Natural killer cell treated with Interleukin-12 subunit alpha and Interleukin-12 subunit beta and Interleukin-15 and Interleukin-18, amount 100 ng/mL, for 72 hours (primary cell): Measurements from ENCODE around the gene RASGEF1C. TPM values are rescaled to one million over a fixed set of nuclear protein-coding genes. Genes with fewer than 3 reads are reported as not detected.

ENCODE experiments used
- ATAC-seq, 2 donors: fragments of 150-1000 bp; cut with Tn5 transposase in 1 of 2; sonication (Bioruptor Pico), chemical (Tn5 transposase) in 1 of 2; 2 replicates each; pipeline ENCODE4 v1.10.0; 2021
- DNase-seq: peaks from one replicate; pipeline ENCODE4 v3.0.0; 2022; ENCODE audit warnings: low spot score
- H3K27ac Mint-ChIP-seq, 2 donors: 1 replicate in 1 of 2; 2 replicates in 1 of 2; pipeline ENCODE4 v1.8.0; 2022; ENCODE audit warnings: mixed read lengths in 2 of 2, mild to moderate bottlenecking in 1 of 2, moderate library complexity in 1 of 2
- H3K27me3 Mint-ChIP-seq, 2 donors: 1 replicate in 1 of 2; 2 replicates in 1 of 2; pipeline ENCODE4 v1.8.0; 2022; ENCODE audit warnings: mixed read lengths in 2 of 2
- H3K36me3 Mint-ChIP-seq: one replicate; pipeline ENCODE4 v1.8.0; 2022; ENCODE audit warnings: mixed read lengths
- H3K4me1 Mint-ChIP-seq, 2 donors: 1 replicate in 1 of 2; 2 replicates in 1 of 2; pipeline ENCODE4 v1.8.0; 2022; ENCODE audit warnings: low read depth in 2 of 2, mixed read lengths in 2 of 2, mild to moderate bottlenecking in 1 of 2
- H3K4me3 Mint-ChIP-seq: one replicate; pipeline ENCODE4 v1.8.0; 2022; ENCODE audit warnings: mixed read lengths
- H3K9me3 Mint-ChIP-seq: 2 replicates; pipeline ENCODE4 v1.8.0; 2022; ENCODE audit warnings: mixed read lengths
- total RNA-seq, 2 donors: library from RNA; stranded (reverse); gene quantifications; one replicate each; pipeline ENCODE4 v1.2.3, GENCODE V29; 2022

Gene RASGEF1C
- total RNA-seq, 2 donors from 2014 or later = not detected

DNA sequence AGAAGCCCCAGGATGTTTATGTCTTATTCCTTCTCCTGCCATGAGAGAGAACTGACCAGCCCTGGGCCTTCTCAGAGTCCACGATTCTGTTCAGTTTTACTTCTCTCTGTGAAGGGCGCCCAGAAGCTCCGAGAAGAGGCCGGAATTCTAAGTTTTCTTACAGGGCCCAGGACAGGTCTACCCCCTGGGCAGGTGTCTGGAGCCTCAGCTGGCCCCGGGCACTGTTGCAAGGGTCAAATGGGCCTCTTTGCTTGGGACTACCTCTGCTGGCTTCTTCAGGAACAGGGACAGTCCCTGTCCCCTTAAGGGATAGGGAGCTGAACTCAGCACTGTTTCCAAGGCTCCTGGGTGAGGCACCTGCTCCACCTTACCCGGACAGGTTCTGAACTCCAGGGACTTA lies 55.0 kb downstream of the RASGEF1C start:
- H3K4me1 Mint-ChIP-seq = no peaks in the 10 kb centered on the region
- no peak overlapping the region for H3K27ac Mint-ChIP-seq
- no peak overlapping the region for H3K4me3 Mint-ChIP-seq
- H3K36me3 Mint-ChIP-seq = peaks cover 8% of the 10 kb centered on the region
- DNase-seq = no peak
- no peak for ATAC-seq
- H3K27me3 Mint-ChIP-seq = peaks cover 17% of the 10 kb centered on the region in 2 donors
- H3K9me3 Mint-ChIP-seq = no peaks in the 10 kb centered on the region

DNA sequence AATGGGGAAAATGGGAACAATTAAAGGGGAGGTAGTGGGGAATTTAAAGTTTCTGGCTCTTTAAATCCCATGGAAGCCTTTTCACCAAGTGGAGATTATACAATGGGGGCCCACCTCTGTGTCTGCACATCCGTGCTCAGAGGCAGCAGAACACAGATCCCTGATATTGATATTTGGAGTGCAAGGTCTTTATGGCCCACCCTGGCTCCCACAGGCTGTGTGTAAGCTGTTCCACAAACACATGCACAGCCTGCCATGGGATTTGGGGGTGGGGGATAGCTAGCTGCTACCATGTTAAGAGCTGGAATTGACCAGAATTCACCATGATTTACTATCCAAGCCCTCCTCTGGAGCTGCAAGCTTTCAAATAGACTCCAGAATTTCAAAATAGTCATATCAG lies 55.9 kb downstream of the RASGEF1C start:
- Mint-ChIP-seq H3K9me3 (no peaks in the 10 kb centered on the region), H3K4me3 (no peak overlapping the region), H3K27ac (no peak overlapping the region), H3K27me3 (peaks cover 18 to 19% of the 10 kb centered on the region in 2 donors), H3K36me3 (peaks cover 8% of the 10 kb centered on the region), H3K4me1 (no peaks in the 10 kb centered on the region)
- ATAC-seq = no peak
- peak; percentile 26 for DNase-seq

DNA sequence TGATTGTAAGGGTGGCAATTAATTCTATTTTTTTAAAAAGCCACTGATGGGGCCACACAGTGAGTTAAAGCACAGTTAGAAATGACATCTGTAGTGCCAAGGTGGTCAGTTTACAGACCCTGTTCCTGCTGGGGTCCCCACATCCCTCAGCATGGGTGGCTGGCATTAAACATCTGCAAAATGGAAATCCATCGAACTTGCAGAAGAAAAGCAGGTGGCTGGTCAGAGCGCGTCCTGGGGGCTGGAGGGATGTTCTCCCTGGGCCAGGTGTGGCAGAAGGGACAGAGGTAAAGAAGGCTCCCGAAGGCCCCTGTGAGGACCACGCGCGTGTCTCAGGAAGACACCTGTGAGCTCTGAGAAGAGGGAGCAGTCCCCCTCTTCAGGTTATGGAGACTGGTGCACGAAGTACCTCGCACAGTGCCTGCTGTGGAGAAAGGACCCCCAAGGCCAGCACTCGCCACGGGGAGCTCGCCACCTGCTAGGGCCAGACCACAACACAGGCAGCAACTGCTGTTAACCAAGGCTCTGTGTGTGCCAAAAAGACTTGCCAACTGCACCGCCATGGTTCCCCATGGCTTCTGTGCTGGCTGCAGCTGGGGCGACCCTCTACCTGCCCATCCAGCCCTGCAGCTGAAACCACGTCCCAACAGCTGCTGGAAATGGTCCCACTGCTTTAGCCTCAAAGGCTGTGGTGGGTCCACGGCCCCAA lies 65.2 kb downstream of the RASGEF1C start:
- Mint-ChIP-seq H3K27ac (no peak overlapping the region), H3K27me3 (peaks cover 22 to 33% of the 10 kb centered on the region in 2 donors), H3K36me3 (peaks cover 15% of the 10 kb centered on the region), H3K9me3 (peaks cover 3% of the 10 kb centered on the region), H3K4me3 (no peak overlapping the region), H3K4me1 (no peaks in the 10 kb centered on the region)
- ATAC-seq = peak in 1 of 2 donors; percentile 4
- no peak for DNase-seq

- Mint-ChIP-seq H3K4me3 (no peak overlapping the region), H3K9me3 (peaks cover 3% of the 10 kb centered on the region), H3K4me1 (no peaks in the 10 kb centered on the region), H3K36me3 (peaks cover 15% of the 10 kb centered on the region), H3K27me3 (peaks cover 20 to 27% of the 10 kb centered on the region in 2 donors), H3K27ac (no peak overlapping the region)
- DNase-seq (no peak), ATAC-seq (peak; percentile 29 to 33)
Measured at GRCh38 chr5:180142824-180143610, 66.0 kb downstream of the RASGEF1C start.

DNA sequence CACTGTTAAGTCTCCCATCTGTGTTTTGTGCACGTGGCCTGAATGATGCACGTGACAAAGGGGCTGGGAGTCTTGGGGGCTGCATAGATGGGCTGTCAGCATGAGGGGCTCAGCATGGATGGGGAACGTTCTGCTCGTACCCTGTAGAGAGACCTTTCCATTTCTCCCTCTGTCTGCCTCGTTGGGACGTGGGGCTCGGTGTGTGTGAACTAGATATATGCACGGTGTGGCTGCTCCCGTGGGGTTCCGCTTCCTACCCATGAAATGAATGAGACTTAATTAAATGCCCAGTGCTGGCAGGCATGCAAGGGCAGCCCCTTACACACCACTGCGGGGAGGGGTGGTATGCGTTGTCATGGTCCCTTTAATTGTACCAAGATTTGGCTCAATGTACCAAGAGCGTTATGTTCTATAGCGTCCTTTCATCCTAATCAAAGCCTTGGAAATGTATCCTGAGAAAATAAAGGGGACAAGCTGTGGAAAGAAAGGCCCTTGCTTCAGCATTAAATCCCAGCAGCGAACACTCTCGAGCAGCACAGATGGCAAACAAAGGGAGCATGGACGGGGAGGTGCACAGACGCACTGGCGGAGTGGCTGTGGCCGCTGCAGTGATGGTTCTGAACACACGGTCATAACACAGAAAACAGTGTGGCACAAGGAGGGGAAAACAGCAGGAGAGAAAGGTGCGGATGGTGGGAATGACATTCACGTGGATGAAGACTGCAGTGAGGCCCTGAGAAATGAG lies 66.8 kb downstream of the RASGEF1C start:
- Mint-ChIP-seq H3K4me3 (no peak overlapping the region), H3K27me3 (peaks cover 15 to 19% of the 10 kb centered on the region in 2 donors), H3K4me1 (no peaks in the 10 kb centered on the region), H3K36me3 (peaks cover 11% of the 10 kb centered on the region), H3K27ac (no peak overlapping the region), H3K9me3 (peaks cover 2% of the 10 kb centered on the region)
- no peak for DNase-seq
- no peak for ATAC-seq

DNA sequence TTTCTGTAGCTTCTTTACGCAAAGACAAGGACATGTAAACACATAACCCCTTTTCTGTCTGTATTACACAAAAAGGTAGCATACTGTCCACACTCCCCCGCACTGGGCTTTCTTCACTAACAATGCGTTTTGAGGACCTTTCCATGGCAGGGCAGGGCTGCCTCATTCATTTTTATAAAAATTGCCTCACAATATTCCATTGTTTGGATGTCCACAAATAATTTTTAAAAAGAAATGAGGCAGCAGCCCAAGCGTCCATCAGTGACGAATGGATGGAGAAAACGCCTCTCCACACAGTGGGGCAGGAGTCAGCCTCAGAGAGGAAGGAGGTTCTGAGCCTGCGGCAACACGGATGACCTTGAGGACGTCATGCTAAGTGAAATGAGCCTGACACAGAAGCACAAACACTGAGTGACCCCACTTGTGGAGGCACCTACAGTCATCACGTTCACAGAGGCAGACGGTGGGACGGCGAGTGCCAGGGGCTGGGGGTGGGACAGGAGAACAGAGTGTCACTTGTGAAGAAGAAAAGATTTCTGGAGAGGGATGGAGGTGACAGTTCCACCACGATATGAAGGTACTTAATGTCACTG lies 67.8 kb downstream of the RASGEF1C start:
- Mint-ChIP-seq H3K9me3 (no peaks in the 10 kb centered on the region), H3K4me3 (no peak overlapping the region), H3K36me3 (peaks cover 2% of the 10 kb centered on the region), H3K27me3 (peaks cover 8% of the 10 kb centered on the region in 2 donors), H3K4me1 (no peaks in the 10 kb centered on the region), H3K27ac (no peak overlapping the region)
- ATAC-seq (no peak), DNase-seq (no peak)

DNA sequence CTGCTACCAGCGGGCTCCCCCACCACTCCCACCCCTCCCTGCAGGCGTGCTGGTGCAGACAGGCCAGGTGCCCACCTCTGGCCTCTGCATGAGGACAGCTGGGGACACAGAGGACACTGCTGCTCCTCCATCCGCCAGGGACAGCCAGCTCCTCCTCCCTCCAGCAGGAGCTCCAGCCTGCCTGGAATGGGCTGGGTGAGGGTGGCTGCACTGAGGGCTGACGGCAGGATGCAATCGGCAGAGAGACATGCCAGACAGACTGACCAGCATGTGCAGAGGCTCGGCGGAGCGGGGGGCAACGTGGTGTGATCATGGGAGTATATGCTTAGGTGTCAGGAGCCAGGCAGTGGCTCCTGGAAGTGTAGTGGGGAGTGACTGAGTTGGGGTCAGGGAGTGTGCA lies 68.4 kb downstream of the RASGEF1C start:
- no peak overlapping the region for H3K4me3 Mint-ChIP-seq
- ATAC-seq = no peak
- no peak overlapping the region for H3K27ac Mint-ChIP-seq
- no peaks in the 10 kb centered on the region for H3K9me3 Mint-ChIP-seq
- peaks cover 5% of the 10 kb centered on the region in 2 donors for H3K27me3 Mint-ChIP-seq
- DNase-seq = no peak
- no peaks in the 10 kb centered on the region for H3K36me3 Mint-ChIP-seq
- no peaks in the 10 kb centered on the region for H3K4me1 Mint-ChIP-seq

GRCh38 chr5:180140079-180140554 lies 68.9 kb downstream of the RASGEF1C start:
- peaks cover 4% of the 10 kb centered on the region in 2 donors for H3K4me1 Mint-ChIP-seq
- H3K4me3 Mint-ChIP-seq = no peak overlapping the region
- H3K27me3 Mint-ChIP-seq = peaks cover 5% of the 10 kb centered on the region in 2 donors
- no peaks in the 10 kb centered on the region for H3K9me3 Mint-ChIP-seq
- no peaks in the 10 kb centered on the region for H3K36me3 Mint-ChIP-seq
- H3K27ac Mint-ChIP-seq = no peak overlapping the region
- ATAC-seq = no peak
- no peak for DNase-seq

GRCh38 chr5:180139731-180140055 lies 69.3 kb downstream of the RASGEF1C start:
- DNase-seq = no peak
- no peak for ATAC-seq
- no peak overlapping the region for H3K27ac Mint-ChIP-seq
- peaks cover 4 to 5% of the 10 kb centered on the region in 2 donors for H3K27me3 Mint-ChIP-seq
- no peak overlapping the region for H3K4me3 Mint-ChIP-seq
- H3K9me3 Mint-ChIP-seq = no peaks in the 10 kb centered on the region
- no peaks in the 10 kb centered on the region for H3K36me3 Mint-ChIP-seq
- peaks cover 8 to 9% of the 10 kb centered on the region in 2 donors for H3K4me1 Mint-ChIP-seq

- ATAC-seq (no peak), DNase-seq (peak; percentile 54)
- Mint-ChIP-seq H3K9me3 (no peaks in the 10 kb centered on the region), H3K36me3 (no peaks in the 10 kb centered on the region), H3K4me1 (peaks cover 11 to 13% of the 10 kb centered on the region in 2 donors), H3K27me3 (peaks cover 4 to 5% of the 10 kb centered on the region in 2 donors), H3K4me3 (no peak overlapping the region), H3K27ac (peak overlapping the region in 1 of 2 donors; percentile 34)
Measured at GRCh38 chr5:180138976-180139730, 69.9 kb downstream of the RASGEF1C start.

DNA sequence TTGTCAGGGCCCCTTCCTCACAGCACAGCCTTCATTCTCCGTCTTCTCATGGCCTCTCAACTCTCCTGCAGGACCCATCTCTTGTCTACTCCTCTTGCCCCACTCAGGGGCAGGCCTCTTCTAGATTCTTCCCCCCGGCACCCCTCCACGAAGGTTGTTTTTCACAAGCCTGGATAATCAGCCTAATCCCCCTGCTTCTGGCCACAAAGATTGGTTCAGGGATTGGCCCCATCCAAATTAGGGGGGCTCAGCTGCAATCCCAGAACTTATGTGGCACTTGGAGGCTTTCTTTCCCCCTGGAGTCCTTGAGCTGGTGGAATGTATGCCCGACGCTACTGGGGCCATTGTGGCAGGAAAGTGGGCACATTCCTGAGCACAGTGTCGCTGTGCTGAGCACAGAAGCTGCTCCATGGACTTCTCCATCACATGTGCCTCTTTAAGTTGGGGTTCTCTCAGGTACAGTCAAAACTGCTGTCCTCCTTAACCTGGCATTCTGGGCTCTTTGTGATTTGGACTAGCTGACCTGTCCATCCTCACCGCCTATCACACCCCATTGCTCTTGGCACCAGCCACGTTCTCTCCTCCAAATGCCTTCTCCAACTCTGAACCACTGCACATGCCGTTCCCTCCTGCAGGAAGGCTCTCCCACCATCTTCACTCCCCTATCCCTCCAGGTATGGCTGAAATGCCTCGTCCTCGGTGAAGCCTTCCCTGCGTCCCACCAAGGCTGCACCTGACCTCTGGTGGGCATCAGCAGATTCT lies 70.6 kb downstream of the RASGEF1C start:
- Mint-ChIP-seq H3K36me3 (no peaks in the 10 kb centered on the region), H3K27me3 (peaks cover 4 to 5% of the 10 kb centered on the region in 2 donors), H3K27ac (peak overlapping the region in 1 of 2 donors; percentile 34), H3K4me1 (peaks cover 11 to 13% of the 10 kb centered on the region in 2 donors), H3K4me3 (no peak overlapping the region), H3K9me3 (no peaks in the 10 kb centered on the region)
- DNase-seq (peak; percentile 39), ATAC-seq (no peak)

DNA sequence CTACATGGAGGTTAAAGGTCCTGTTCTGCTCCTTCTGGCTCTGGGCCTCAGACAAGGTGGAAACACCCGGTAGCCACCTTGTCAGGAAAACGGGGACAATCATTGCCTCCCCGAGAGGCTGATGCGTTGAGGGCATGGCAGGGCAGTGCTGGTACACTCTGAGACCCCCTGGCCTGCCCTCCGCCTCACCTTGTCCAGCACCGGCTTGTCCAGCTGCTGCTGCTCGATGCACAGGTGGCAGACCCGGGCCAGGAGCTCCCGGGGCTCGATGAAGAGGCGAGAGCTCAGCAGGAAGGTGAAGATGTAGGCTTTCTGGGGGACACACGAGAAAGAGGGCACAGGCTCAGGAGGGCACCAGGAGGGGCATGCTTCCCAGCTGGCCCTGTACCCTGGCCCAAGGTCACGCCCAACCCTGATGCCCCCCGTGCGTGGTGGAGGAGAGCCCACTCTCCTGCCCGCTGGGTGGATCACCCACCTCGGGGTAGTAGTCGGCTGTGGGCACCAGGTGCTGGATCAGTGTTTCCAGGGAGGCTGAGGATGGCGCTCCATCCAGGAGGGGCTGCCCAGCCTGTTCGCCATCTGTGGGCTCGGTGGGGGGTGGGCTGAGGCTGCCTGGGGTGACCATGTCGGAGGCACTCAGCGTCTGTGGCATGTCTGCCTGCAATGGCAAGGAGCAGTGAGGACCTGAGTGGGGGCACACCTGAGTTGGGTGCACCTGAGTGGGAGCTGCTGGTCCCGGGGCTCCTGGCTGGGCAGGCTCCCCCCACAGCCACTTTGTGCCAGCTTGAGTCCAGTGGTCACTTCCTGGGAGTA lies 71.4 kb downstream of the RASGEF1C start:
- Mint-ChIP-seq H3K27ac (no peak overlapping the region), H3K4me1 (peaks cover 11 to 13% of the 10 kb centered on the region in 2 donors), H3K36me3 (no peaks in the 10 kb centered on the region), H3K9me3 (no peaks in the 10 kb centered on the region), H3K4me3 (no peak overlapping the region), H3K27me3 (peaks cover 4 to 5% of the 10 kb centered on the region in 2 donors)
- DNase-seq = peak; percentile 51
- ATAC-seq = no peak
